Osteoblast (primary cell): Measurements from ENCODE around the gene SET. TPM values are rescaled to one million over a fixed set of nuclear protein-coding genes. Genes with fewer than 3 reads are reported as not detected.

ENCODE experiments used
- DNase-seq: peaks from one replicate; pipeline ENCODE4 v3.0.0; 2011; ENCODE audit warnings: low spot score, mixed read lengths; ENCODE audit not compliant: insufficient read length; ENCODE audit errors: missing footprints
- H2AFZ ChIP-seq: 2 replicates; pipeline ENCODE4 v1.6.0; 2011; ENCODE audit warnings: mild to moderate bottlenecking, low read length
- H3K27ac ChIP-seq: 2 replicates; pipeline ENCODE4 v1.5.1; 2011; ENCODE audit warnings: mild to moderate bottlenecking, low read depth, low read length, moderate library complexity
- H3K27me3 ChIP-seq: 2 replicates; pipeline ENCODE4 v1.6.0; 2012; ENCODE audit warnings: mild to moderate bottlenecking, control low read depth, inconsistent platforms, low read length, moderate library complexity; ENCODE audit not compliant: insufficient read depth
- H3K36me3 ChIP-seq: 2 replicates; pipeline ENCODE4 v1.5.1; 2011; ENCODE audit warnings: mild to moderate bottlenecking, low read length, control low read depth, moderate library complexity; ENCODE audit not compliant: insufficient read depth
- H3K4me1 ChIP-seq: 2 replicates; pipeline ENCODE4 v1.5.1; 2011; ENCODE audit warnings: mild to moderate bottlenecking, low read length, control low read depth, moderate library complexity; ENCODE audit not compliant: insufficient read depth
- H3K4me2 ChIP-seq: 2 replicates; pipeline ENCODE4 v1.6.0; 2011; ENCODE audit warnings: mild to moderate bottlenecking, low read length; ENCODE audit not compliant: insufficient read depth
- H3K4me3 ChIP-seq: fragments of 200-600 bp; sonication (generic); 3 replicates; pipeline ENCODE4 v1.5.1; 2012; ENCODE audit warnings: mild to moderate bottlenecking, low read length, inconsistent platforms; ENCODE audit not compliant: insufficient read depth
- H3K79me2 ChIP-seq: 2 replicates; pipeline ENCODE4 v1.6.0; 2012; ENCODE audit warnings: mild to moderate bottlenecking, low read length, control low read depth, inconsistent platforms; ENCODE audit not compliant: insufficient read depth
- H3K9me3 ChIP-seq: 2 replicates; pipeline ENCODE4 v1.5.1; 2011; ENCODE audit warnings: low read depth, low read length, control low read depth
- H4K20me1 ChIP-seq: 2 replicates; pipeline ENCODE4 v1.6.0; 2012; ENCODE audit warnings: mild to moderate bottlenecking, low read length, control low read depth; ENCODE audit not compliant: insufficient read depth
- total RNA-seq: library from RNA; depleted of rRNA; stranded (reverse); fragments of >200 nt; gene quantifications from 2 replicates; pipeline ENCODE4 v1.2.3, GENCODE V29; 2012
- TF ChIP-seq, protein P1 (sequence below): IDR thresholded peaks from 2 replicates; pipeline ENCODE4 v1.5.1; 2011; ENCODE audit warnings: mild to moderate bottlenecking, low read depth, low read length, moderate library complexity; ENCODE audit errors: extremely low read depth

Gene SET
- total RNA-seq, 1 donor = 397 TPM

DNA sequence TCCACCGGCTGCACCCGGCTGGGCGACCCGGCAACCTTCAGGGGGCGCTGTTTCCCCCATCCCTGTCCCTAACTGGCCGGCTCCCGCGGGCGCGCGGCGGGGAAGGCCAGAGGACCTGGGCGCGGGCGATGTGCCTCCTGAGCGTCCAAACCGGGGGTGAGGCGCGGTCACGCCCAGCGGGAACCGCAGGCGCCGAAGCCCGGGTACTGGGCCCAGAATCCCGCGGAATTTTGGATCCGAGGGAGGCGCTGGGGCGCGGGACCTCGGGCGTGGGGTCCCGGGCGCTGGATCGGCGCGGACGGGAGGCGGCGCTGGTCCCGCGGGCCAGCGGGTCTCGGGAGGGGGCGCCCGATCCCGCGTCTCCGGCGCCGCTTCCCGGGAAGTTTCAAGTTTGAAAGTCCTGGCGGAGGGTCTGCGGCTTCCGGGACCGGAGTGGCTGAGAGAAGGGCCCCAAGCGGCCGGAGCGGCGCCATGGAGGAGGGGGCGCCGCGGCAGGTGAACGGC is 13.5 kb downstream of the SET start, which contains the start of gene PKN3:
TSS of gene PKN3 (plus strand) at position 59 of the 504 bp plus-strand sequence. CDS start at position 472, 413 bp downstream.
- Histone ChIP-seq H3K27ac (no peak within 1 kb of the TSS), H3K36me3 (no peaks in the 10 kb centered on the region), H3K9me3 (no peaks in the 10 kb centered on the region), H4K20me1 (no peaks in the 10 kb centered on the region), H3K4me1 (peaks cover 4% of the 10 kb centered on the region), H3K79me2 (no peaks in the 10 kb centered on the region), H3K27me3 (no peaks in the 10 kb centered on the region), H2AFZ (peak within 1 kb of the TSS; percentile 88), H3K4me2 (peak within 1 kb of the TSS; percentile 84), H3K4me3 (peak within 1 kb of the TSS; percentile 80)
- TF ChIP-seq, protein P1, sequence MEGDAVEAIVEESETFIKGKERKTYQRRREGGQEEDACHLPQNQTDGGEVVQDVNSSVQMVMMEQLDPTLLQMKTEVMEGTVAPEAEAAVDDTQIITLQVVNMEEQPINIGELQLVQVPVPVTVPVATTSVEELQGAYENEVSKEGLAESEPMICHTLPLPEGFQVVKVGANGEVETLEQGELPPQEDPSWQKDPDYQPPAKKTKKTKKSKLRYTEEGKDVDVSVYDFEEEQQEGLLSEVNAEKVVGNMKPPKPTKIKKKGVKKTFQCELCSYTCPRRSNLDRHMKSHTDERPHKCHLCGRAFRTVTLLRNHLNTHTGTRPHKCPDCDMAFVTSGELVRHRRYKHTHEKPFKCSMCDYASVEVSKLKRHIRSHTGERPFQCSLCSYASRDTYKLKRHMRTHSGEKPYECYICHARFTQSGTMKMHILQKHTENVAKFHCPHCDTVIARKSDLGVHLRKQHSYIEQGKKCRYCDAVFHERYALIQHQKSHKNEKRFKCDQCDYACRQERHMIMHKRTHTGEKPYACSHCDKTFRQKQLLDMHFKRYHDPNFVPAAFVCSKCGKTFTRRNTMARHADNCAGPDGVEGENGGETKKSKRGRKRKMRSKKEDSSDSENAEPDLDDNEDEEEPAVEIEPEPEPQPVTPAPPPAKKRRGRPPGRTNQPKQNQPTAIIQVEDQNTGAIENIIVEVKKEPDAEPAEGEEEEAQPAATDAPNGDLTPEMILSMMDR = peak; percentile 72
- DNase-seq = peak; percentile 100

DNA sequence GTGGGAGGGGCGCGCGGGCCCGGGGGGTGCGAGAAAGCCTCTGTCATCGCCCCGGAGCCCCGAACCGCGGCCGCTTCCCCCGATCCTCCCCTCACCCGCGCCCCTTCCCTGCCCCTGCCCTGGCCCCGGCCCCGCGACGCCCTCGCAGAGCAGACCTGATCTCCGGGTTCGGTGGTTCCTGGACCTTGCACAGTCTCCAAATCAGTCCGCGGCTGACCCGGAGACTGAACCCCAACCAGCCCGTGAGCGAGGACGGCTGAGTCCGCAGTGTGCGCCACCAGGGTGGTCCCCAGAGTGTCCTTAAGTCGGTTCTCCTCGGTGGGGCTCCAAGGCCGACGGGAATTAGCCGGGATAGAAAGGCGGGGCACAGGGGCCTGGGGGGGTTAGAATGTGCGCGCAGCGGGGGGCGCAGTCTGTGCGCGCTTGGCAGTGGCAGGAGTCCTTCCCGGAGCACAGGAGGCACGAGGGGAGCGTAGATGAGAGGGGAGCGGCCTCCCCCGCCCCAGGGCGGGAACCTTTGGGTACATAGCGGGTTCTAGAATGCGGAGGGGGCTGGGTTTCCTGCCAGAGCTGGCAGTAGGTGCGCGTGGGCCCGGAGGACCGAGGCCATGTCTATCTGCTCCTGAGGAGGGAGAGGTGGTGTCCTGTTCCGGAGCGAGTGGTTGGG is 14.1 kb downstream of the SET start:
- Histone ChIP-seq H4K20me1 (no peaks in the 10 kb centered on the region), H3K4me2 (peak overlapping the region; percentile 84), H3K36me3 (no peaks in the 10 kb centered on the region), H3K27me3 (no peaks in the 10 kb centered on the region), H3K79me2 (no peaks in the 10 kb centered on the region), H3K9me3 (no peaks in the 10 kb centered on the region), H3K4me1 (no peaks in the 10 kb centered on the region), H3K4me3 (peak overlapping the region; percentile 80), H3K27ac (no peak overlapping the region), H2AFZ (peak overlapping the region; percentile 88)
- TF ChIP-seq, protein P1 = no peak
- DNase-seq = peak; percentile 91

DNA sequence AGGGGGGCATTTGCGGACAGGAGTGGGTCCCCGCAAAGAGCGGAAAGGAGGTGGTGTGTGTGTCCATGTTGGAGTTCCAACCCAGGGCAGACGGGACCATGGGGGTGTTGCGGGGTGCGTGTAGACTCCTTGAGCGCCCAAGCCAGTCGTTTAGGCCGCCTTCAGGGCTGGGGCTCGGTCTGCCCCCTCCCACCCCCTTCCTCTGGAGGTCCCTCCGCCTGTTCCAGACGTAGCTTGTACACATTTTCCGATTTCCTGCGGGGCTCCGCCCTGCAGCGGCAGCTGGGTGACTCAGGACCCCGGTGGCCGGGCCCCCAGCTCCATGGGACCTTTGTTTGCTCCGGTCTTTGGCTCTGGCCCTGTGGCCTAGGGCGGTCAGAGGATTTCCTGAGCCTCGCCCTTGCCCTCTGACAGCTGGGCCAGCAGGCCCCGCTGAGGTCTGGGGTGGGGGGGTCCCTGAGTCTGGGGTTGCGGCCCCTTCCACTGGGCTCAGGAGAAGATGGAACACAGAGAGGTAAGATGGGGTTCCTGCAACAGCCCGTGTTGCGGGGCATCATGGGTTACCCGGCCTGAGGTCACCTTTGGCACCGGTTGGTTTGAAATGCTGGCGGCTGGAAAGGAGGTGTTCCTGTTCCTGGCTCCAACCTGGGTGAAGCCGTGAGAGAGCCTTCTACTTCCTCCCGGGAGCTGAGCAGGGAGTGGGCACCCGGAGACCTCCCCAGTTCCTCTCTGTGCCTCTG is 14.8 kb downstream of the SET start:
- Histone ChIP-seq H3K4me2 (peak overlapping the region; percentile 84), H2AFZ (peak overlapping the region; percentile 88), H3K27me3 (no peaks in the 10 kb centered on the region), H3K27ac (no peak overlapping the region), H3K4me1 (no peaks in the 10 kb centered on the region), H3K9me3 (no peaks in the 10 kb centered on the region), H3K36me3 (no peaks in the 10 kb centered on the region), H3K4me3 (peak overlapping the region; percentile 80), H4K20me1 (no peaks in the 10 kb centered on the region), H3K79me2 (no peaks in the 10 kb centered on the region)
- TF ChIP-seq, protein P1 = no peak
- peak; percentile 62 for DNase-seq

DNA sequence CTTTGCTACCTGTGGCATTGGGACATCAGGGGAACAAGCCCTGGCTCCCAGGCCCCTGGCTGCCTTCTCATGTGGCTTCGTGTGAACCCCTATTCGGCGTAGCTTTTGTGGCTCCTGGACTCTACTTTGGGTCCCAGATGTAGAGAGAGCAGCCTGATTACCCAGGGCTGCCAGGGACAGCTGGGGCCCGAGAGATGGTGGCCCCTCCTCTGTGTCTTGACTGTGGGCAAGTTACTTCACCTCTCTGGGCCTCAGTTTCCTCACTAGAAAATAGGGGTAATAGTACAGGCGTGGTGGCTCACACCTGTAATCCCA is 15.3 kb downstream of the SET start:
- no peak for DNase-seq
- no peaks in the 10 kb centered on the region for H3K4me1 ChIP-seq
- no peaks in the 10 kb centered on the region for H3K79me2 ChIP-seq
- H3K36me3 ChIP-seq = no peaks in the 10 kb centered on the region
- H3K4me2 ChIP-seq = no peak overlapping the region
- H3K27me3 ChIP-seq = no peaks in the 10 kb centered on the region
- H3K27ac ChIP-seq = no peak overlapping the region
- TF ChIP-seq, protein P1 = no peak
- no peaks in the 10 kb centered on the region for H4K20me1 ChIP-seq
- H3K9me3 ChIP-seq = no peaks in the 10 kb centered on the region
- no peak overlapping the region for H3K4me3 ChIP-seq
- no peak overlapping the region for H2AFZ ChIP-seq
